Fibroblast of the aortic adventitia (primary cell): ENCODE data around the gene HOXD13. TPM values are rescaled to one million over a fixed set of nuclear protein-coding genes. Genes with fewer than 3 reads are reported as not detected.

Experiments
- DNase-seq: peaks from one replicate; pipeline ENCODE4 v3.0.0-alpha.2; 2010; ENCODE audit warnings: low read depth
- H3K4me3 ChIP-seq: 2 replicates; pipeline ENCODE4 v1.5.1; 2011; ENCODE audit warnings: low read depth, mild to moderate bottlenecking, control low read depth, low read length, moderate library complexity
- CTCF ChIP-seq: IDR thresholded peaks from 2 replicates; pipeline ENCODE4 v1.5.1; 2011; ENCODE audit warnings: mild to moderate bottlenecking, low read length, control low read depth, inconsistent platforms; ENCODE audit not compliant: insufficient read depth
- total RNA-seq: library from RNA; depleted of rRNA; stranded (reverse); fragments of >200 nt; gene quantifications from 2 replicates; pipeline ENCODE4 v1.2.3, GENCODE V29; 2012; ENCODE audit warnings: low replicate concordance

The HOXD13 gene
- total RNA-seq, 1 donor, result not detected

- TF ChIP-seq CTCF, result no peak
Measured at GRCh38 chr2:176099728-176100546, 7.4 kb downstream of the HOXD13 start, which contains the start of gene HOXD12. HOXD12 (plus strand) TSS chr2:176099795; CDS start chr2:176099802, 7 bp downstream.

GRCh38 chr2:176100547-176101140 lies 8.1 kb downstream of the HOXD13 start:
- TF ChIP-seq CTCF, result no peak
- no peak for DNase-seq
- no peak overlapping the region for H3K4me3 ChIP-seq

More at GRCh38 chr2:176099728-176100546, 7.4 kb downstream of the HOXD13 start, which contains the start of gene HOXD12:
- no peak within 1 kb of the TSS for H3K4me3 ChIP-seq
- no peak for DNase-seq

GRCh38 chr2:176101216-176101830 lies 8.8 kb downstream of the HOXD13 start:
- H3K4me3 ChIP-seq, result no peak overlapping the region
- no peak for DNase-seq
- no peak for TF ChIP-seq CTCF

GRCh38 chr2:176101842-176102241 lies 9.3 kb downstream of the HOXD13 start:
- TF ChIP-seq CTCF, result no peak
- no peak for DNase-seq
- H3K4me3 ChIP-seq, result no peak overlapping the region

- DNase-seq, result no peak
- H3K4me3 ChIP-seq, result no peak overlapping the region
- no peak for TF ChIP-seq CTCF
Measured at GRCh38 chr2:176102309-176102866, 9.9 kb downstream of the HOXD13 start.

- DNase-seq, result no peak
- no peak for TF ChIP-seq CTCF
- H3K4me3 ChIP-seq, result no peak overlapping the region
Measured at GRCh38 chr2:176103194-176103593, 10.7 kb downstream of the HOXD13 start.
